ENCODE data around the gene BLMH.

The BLMH gene

GRCh38 chr17:30326809-30327208, 35.1 kb upstream of the BLMH start:
- Histone ChIP-seq H3K23ac (ENCODE audit: low read length) (no peak overlapping the region), H3K79me1 (ENCODE audit: low read length) (no peaks in the 10 kb centered on the region), H4K8ac (ENCODE audit: low read depth, low read length) (no peak overlapping the region), H2AK5ac (ENCODE audit: low read length) (no peak overlapping the region), H3K36me3 (ENCODE audit: control insufficient read depth in 1 of 2, insufficient read depth in 2 of 2, low read length in 2 of 2) (no peaks in the 10 kb centered on the region), H2BK120ac (ENCODE audit: insufficient read depth, low read length, poor library complexity) (no peak overlapping the region), H4K91ac (ENCODE audit: low read depth, low read length) (no peak overlapping the region), H3K4me2 (ENCODE audit: low read length) (no peak overlapping the region), H3K14ac (ENCODE audit: low read length) (no peak overlapping the region), H3K27ac (ENCODE audit: low read depth, low read length) (no peak overlapping the region), H3K9me3 (ENCODE audit: insufficient read depth, low read depth, low read length) (no peaks in the 10 kb centered on the region), H3K27me3 (ENCODE audit: insufficient read depth, low read length) (no peaks in the 10 kb centered on the region), H3K18ac (ENCODE audit: low read length) (no peak overlapping the region), H3K4ac (ENCODE audit: low read depth, low read length) (no peak overlapping the region), H4K12ac (ENCODE audit: low read depth, low read length) (no peak overlapping the region), H2BK12ac (ENCODE audit: low read length) (no peak overlapping the region), H3K4me1 (ENCODE audit: control insufficient read depth in 1 of 2, insufficient read depth in 2 of 2, low read length in 2 of 2) (no peaks in the 10 kb centered on the region), H3K9ac (ENCODE audit: low read length) (no peak overlapping the region), H2AFZ (ENCODE audit: insufficient read depth, low read length, poor library complexity) (no peak overlapping the region), H3K79me2 (ENCODE audit: control insufficient read depth, insufficient read depth, low read length, poor library complexity) (no peaks in the 10 kb centered on the region), H2BK5ac (ENCODE audit: low read depth, low read length, poor library complexity) (no peak overlapping the region), H3K4me3 (ENCODE audit: low read depth, low read length) (no peak overlapping the region)
- WGBS (ENCODE audit: extremely low coverage, insufficient coverage, insufficient read length), result no CpG with 5 or more reads among the region's 1 CpG
- no peak for DNase-seq

GRCh38 chr17:30324723-30325122, 33.0 kb upstream of the BLMH start:
- Histone ChIP-seq H3K36me3 (ENCODE audit: control insufficient read depth in 1 of 2, insufficient read depth in 2 of 2, low read length in 2 of 2) (no peaks in the 10 kb centered on the region), H3K27ac (ENCODE audit: low read depth, low read length) (no peak overlapping the region), H2AFZ (ENCODE audit: insufficient read depth, low read length, poor library complexity) (no peak overlapping the region), H3K9me3 (ENCODE audit: insufficient read depth, low read depth, low read length) (no peaks in the 10 kb centered on the region), H4K91ac (ENCODE audit: low read depth, low read length) (no peak overlapping the region), H2BK120ac (ENCODE audit: insufficient read depth, low read length, poor library complexity) (no peak overlapping the region), H3K14ac (ENCODE audit: low read length) (no peak overlapping the region), H3K4ac (ENCODE audit: low read depth, low read length) (no peak overlapping the region), H3K79me1 (ENCODE audit: low read length) (no peaks in the 10 kb centered on the region), H3K4me3 (ENCODE audit: low read depth, low read length) (no peak overlapping the region), H2BK5ac (ENCODE audit: low read depth, low read length, poor library complexity) (no peak overlapping the region), H3K18ac (ENCODE audit: low read length) (no peak overlapping the region), H3K4me2 (ENCODE audit: low read length) (no peak overlapping the region), H2BK12ac (ENCODE audit: low read length) (no peak overlapping the region), H3K79me2 (ENCODE audit: control insufficient read depth, insufficient read depth, low read length, poor library complexity) (no peaks in the 10 kb centered on the region), H3K4me1 (ENCODE audit: control insufficient read depth in 1 of 2, insufficient read depth in 2 of 2, low read length in 2 of 2) (no peaks in the 10 kb centered on the region), H3K27me3 (ENCODE audit: insufficient read depth, low read length) (no peaks in the 10 kb centered on the region), H3K23ac (ENCODE audit: low read length) (no peak overlapping the region), H4K12ac (ENCODE audit: low read depth, low read length) (no peak overlapping the region), H3K9ac (ENCODE audit: low read length) (no peak overlapping the region), H2AK5ac (ENCODE audit: low read length) (no peak overlapping the region), H4K8ac (ENCODE audit: low read depth, low read length) (no peak overlapping the region)
- no peak for DNase-seq
- no CpG with 5 or more reads among the region's 7 CpGs for WGBS (ENCODE audit: extremely low coverage, insufficient coverage, insufficient read length)

DNA sequence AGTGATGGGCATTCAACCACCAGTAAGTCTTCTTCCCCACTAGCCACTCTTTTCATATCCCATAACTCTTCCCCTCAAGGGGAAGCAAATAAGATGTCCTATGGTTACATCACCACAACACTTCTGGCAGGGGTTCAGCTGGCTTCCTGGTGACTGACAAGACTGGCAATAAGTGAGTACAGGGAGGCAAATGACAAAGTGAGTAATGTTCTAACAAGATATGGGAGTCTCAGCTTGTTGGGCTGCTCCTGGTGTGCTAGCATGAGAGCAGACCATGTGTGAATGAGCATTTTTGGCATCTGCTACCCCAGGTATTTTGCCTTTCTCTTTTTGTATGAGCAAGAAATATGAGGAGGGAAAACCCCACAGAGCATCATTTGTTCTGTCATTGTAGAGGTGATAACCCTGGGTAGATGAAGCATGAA, 32.2 kb upstream of the BLMH start:
- Histone ChIP-seq H4K12ac (ENCODE audit: low read depth, low read length) (no peak overlapping the region), H3K23ac (ENCODE audit: low read length) (no peak overlapping the region), H3K9me3 (ENCODE audit: insufficient read depth, low read depth, low read length) (no peaks in the 10 kb centered on the region), H3K36me3 (ENCODE audit: control insufficient read depth in 1 of 2, insufficient read depth in 2 of 2, low read length in 2 of 2) (no peaks in the 10 kb centered on the region), H3K4me1 (ENCODE audit: control insufficient read depth in 1 of 2, insufficient read depth in 2 of 2, low read length in 2 of 2) (no peaks in the 10 kb centered on the region), H2BK120ac (ENCODE audit: insufficient read depth, low read length, poor library complexity) (no peak overlapping the region), H3K79me1 (ENCODE audit: low read length) (no peaks in the 10 kb centered on the region), H3K4me2 (ENCODE audit: low read length) (no peak overlapping the region), H3K18ac (ENCODE audit: low read length) (no peak overlapping the region), H2AK5ac (ENCODE audit: low read length) (no peak overlapping the region), H3K79me2 (ENCODE audit: control insufficient read depth, insufficient read depth, low read length, poor library complexity) (no peaks in the 10 kb centered on the region), H3K14ac (ENCODE audit: low read length) (no peak overlapping the region), H3K27ac (ENCODE audit: low read depth, low read length) (no peak overlapping the region), H3K4me3 (ENCODE audit: low read depth, low read length) (no peak overlapping the region), H2AFZ (ENCODE audit: insufficient read depth, low read length, poor library complexity) (no peak overlapping the region), H4K8ac (ENCODE audit: low read depth, low read length) (no peak overlapping the region), H3K27me3 (ENCODE audit: insufficient read depth, low read length) (no peaks in the 10 kb centered on the region), H4K91ac (ENCODE audit: low read depth, low read length) (no peak overlapping the region), H3K4ac (ENCODE audit: low read depth, low read length) (no peak overlapping the region), H3K9ac (ENCODE audit: low read length) (no peak overlapping the region), H2BK5ac (ENCODE audit: low read depth, low read length, poor library complexity) (no peak overlapping the region), H2BK12ac (ENCODE audit: low read length) (no peak overlapping the region)
- DNase-seq, result no peak

- H2AK5ac ChIP-seq (ENCODE audit: low read length), result no peak overlapping the region
- DNase-seq, result no peak
- WGBS (ENCODE audit: extremely low coverage, insufficient coverage, insufficient read length), result no CpG with 5 or more reads among the region's 5 CpGs
Observed at GRCh38 chr17:30323262-30323894, 31.6 kb upstream of the BLMH start.

More at GRCh38 chr17:30323262-30323894, 31.6 kb upstream of the BLMH start:
- Histone ChIP-seq H4K12ac (ENCODE audit: low read depth, low read length) (no peak overlapping the region), H3K14ac (ENCODE audit: low read length) (no peak overlapping the region), H2BK120ac (ENCODE audit: insufficient read depth, low read length, poor library complexity) (no peak overlapping the region), H3K27me3 (ENCODE audit: insufficient read depth, low read length) (no peaks in the 10 kb centered on the region), H3K9ac (ENCODE audit: low read length) (no peak overlapping the region), H4K8ac (ENCODE audit: low read depth, low read length) (no peak overlapping the region), H2BK5ac (ENCODE audit: low read depth, low read length, poor library complexity) (no peak overlapping the region), H3K79me2 (ENCODE audit: control insufficient read depth, insufficient read depth, low read length, poor library complexity) (no peaks in the 10 kb centered on the region), H3K4me3 (ENCODE audit: low read depth, low read length) (no peak overlapping the region), H3K36me3 (ENCODE audit: control insufficient read depth in 1 of 2, insufficient read depth in 2 of 2, low read length in 2 of 2) (no peaks in the 10 kb centered on the region), H2AFZ (ENCODE audit: insufficient read depth, low read length, poor library complexity) (no peak overlapping the region), H2BK12ac (ENCODE audit: low read length) (no peak overlapping the region), H4K91ac (ENCODE audit: low read depth, low read length) (no peak overlapping the region), H3K18ac (ENCODE audit: low read length) (no peak overlapping the region), H3K4ac (ENCODE audit: low read depth, low read length) (no peak overlapping the region), H3K79me1 (ENCODE audit: low read length) (no peaks in the 10 kb centered on the region), H3K23ac (ENCODE audit: low read length) (no peak overlapping the region), H3K4me2 (ENCODE audit: low read length) (no peak overlapping the region), H3K4me1 (ENCODE audit: control insufficient read depth in 1 of 2, insufficient read depth in 2 of 2, low read length in 2 of 2) (no peaks in the 10 kb centered on the region), H3K9me3 (ENCODE audit: insufficient read depth, low read depth, low read length) (no peaks in the 10 kb centered on the region), H3K27ac (ENCODE audit: low read depth, low read length) (no peak overlapping the region)
